ENCODE data around the gene IL6ST. TPM values are rescaled to one million over a fixed set of nuclear protein-coding genes. Genes with fewer than 3 reads are reported as not detected.
"Not testable (repeated sequence)": the region's sequence is repeated elsewhere in the genome, so short reads cannot be mapped to it uniquely, and the experiment has no call there.

Gene IL6ST
- total RNA-seq, 2 experiments from 2014 or later = 93.4 to 103 TPM

DNA sequence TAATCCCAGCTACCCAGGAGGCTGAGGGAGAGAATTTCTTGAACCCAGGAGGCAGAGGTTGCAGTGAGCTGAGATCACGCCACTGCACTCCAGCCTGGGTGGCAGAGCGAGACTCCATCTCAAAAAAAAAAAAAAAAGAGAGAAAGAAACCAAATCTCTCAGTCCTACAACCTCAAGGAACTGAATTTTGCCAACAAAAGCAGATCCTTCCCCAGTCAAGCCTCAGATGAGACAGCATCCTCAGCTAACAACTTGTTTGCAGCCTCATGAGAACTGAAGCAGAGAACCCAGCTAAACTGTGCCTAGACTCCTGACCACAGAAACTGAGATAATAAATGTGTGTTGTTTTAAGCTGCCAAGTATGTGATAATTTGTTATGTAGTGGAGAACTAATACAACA is 7.5 kb upstream of the IL6ST start:
- Mint-ChIP-seq H3K9me3 (peaks cover 5% of the 10 kb centered on the region), H3K36me3 (ENCODE audit: low read depth) (peaks cover 2% of the 10 kb centered on the region), H3K4me3 (no peak overlapping the region), H3K4me1 (ENCODE audit: low read depth) (peaks cover 39% of the 10 kb centered on the region), H3K27ac (no peak overlapping the region), H3K27me3 (ENCODE audit: low read depth) (no peaks in the 10 kb centered on the region)
- intact Hi-C loops (cut with micrococcal nuclease) = no loop called here
- DNase-seq = no peak
- CTCF ChIA-PET = interaction anchor here (1.0 to 1.5 kb wide), 3 partner anchors 18 to 25 kb away, joined by 3 to 6 read pairs (median 3); no protein-coding TSS in a partner anchor

DNA sequence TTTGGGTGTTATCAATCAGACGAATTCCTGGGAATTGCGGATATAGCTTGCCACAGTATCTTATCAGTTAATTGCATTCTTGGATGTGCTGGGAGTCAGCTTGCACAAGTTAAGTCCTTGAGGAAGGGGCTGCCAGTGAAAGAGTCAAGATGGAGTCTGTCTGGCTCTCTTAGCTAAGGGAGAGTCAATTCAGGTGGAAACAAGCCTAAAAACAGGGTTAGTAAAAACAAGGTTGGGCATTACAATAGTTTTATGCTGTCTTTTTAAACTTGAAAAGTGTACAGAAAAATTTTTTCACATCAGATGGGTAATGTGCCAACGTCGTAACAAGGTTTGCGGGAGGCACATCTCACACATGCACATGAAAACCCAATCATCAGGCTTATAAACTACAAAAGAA is 5.5 kb upstream of the IL6ST start:
- H3K9me3 Mint-ChIP-seq; H3K27me3 Mint-ChIP-seq (ENCODE audit: low read depth); H3K4me3 Mint-ChIP-seq; intact Hi-C loops (cut with micrococcal nuclease); DNase-seq; H3K27ac Mint-ChIP-seq; H3K36me3 Mint-ChIP-seq (ENCODE audit: low read depth): not testable (repeated sequence)
- CTCF ChIA-PET = interaction anchor here (1.9 kb wide), 1 partner anchor 11 kb away, joined by 4 read pairs; no protein-coding TSS in a partner anchor
- H3K4me1 Mint-ChIP-seq (ENCODE audit: low read depth) = peaks cover 37% of the 10 kb centered on the region

DNA sequence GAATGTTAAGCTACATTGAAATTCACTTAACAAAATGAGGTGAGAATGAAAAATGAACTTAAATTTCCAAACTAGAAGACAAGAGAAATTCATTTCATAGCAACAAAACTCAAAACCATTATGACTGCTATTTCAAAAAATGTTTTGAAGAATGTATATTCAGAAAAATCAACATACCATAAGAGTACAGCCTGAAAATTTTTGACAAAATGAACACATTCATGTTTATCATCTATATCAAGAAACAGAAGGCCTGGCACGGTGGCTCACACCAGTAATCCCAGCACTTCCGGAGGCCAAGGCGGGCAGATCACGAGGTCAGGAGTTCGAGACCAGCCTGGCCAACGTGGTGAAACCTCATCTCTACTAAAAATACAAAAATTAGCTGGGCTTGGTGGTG is 4.2 kb upstream of the IL6ST start:
- no peak for DNase-seq
- CTCF ChIA-PET = interaction anchor here (0.6 kb wide), 1 partner anchor 167 kb away, joined by 3 read pairs; no protein-coding TSS in a partner anchor
- no peak overlapping the region for H3K27ac Mint-ChIP-seq
- H3K9me3 Mint-ChIP-seq = peaks cover 5% of the 10 kb centered on the region
- H3K4me1 Mint-ChIP-seq (ENCODE audit: low read depth) = peaks cover 30% of the 10 kb centered on the region
- intact Hi-C loops (cut with micrococcal nuclease) = loop anchor here (10.0 kb wide), 1 partner anchor 326 kb away; no protein-coding TSS in a partner anchor
- no peaks in the 10 kb centered on the region for H3K27me3 Mint-ChIP-seq (ENCODE audit: low read depth)
- H3K36me3 Mint-ChIP-seq (ENCODE audit: low read depth) = peaks cover 7% of the 10 kb centered on the region
- no peak overlapping the region for H3K4me3 Mint-ChIP-seq

GRCh38 chr5:55997742-55998351 is 3.1 kb upstream of the IL6ST start:
- H3K4me3 Mint-ChIP-seq = no peak overlapping the region
- peak; percentile 55 for DNase-seq
- no peaks in the 10 kb centered on the region for H3K27me3 Mint-ChIP-seq (ENCODE audit: low read depth)
- peaks cover 14% of the 10 kb centered on the region for H3K36me3 Mint-ChIP-seq (ENCODE audit: low read depth)
- H3K9me3 Mint-ChIP-seq = peaks cover 5% of the 10 kb centered on the region
- H3K27ac Mint-ChIP-seq = peak overlapping the region; percentile 14
- H3K4me1 Mint-ChIP-seq (ENCODE audit: low read depth) = peaks cover 25% of the 10 kb centered on the region
- intact Hi-C loops (cut with micrococcal nuclease) = loop anchor here (1.0 to 10.0 kb wide), 2 partner anchors 14 to 327 kb away; no protein-coding TSS in a partner anchor
- CTCF ChIA-PET = interaction anchor here (0.5 to 0.6 kb wide), 2 partner anchors 147 to 654 kb away, joined by 3 read pairs; no protein-coding TSS in a partner anchor

DNA sequence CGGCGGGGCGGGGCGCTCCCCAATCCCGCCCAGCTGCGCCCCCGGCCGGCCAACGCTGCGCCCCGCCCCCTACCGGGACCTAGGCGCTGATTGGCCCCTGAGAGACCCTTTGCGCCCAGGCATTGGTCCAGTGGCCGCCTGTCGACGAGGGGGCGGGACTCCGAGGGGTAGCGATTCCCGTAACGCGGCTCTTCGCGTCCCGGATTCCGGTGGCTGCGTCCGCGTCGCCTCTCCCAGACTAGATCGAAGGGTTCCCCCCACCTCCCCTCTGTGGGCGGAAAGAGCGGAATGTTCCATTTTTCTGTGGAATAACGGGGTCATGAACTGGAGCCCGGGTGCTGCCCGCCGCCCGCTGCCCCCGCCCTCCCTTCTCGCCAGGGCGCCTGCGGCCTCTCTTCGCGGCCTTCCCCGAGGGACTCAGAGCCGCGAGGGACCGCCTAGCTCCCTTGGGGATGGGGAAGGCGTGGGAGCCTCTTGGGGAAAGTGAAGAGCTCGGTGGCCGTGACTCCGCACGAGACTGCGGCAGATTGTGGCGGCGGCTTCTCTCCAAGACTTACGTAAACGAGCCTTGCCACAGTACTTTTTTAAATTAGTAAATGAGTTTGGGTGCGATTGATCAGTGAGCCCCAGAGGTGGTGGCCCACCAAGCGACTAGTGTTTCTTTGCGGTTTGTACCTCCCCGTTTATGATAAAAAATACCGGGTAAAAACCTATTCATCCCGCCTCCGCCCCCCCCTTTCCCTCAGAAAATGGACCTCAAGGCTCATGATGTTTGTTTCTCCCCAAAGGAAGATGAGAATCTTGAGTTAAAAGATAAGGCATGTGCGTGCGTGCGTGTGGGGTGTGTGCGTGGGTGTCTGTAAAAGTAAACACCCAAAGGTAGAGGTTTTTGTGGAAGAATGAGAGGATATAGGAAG is 493 bp upstream of the IL6ST start:
- peaks cover 48% of the 10 kb centered on the region for H3K4me1 Mint-ChIP-seq (ENCODE audit: low read depth)
- peak overlapping the region; percentile 100 for H3K27ac Mint-ChIP-seq
- intact Hi-C loops (cut with micrococcal nuclease) = loop anchor here (1.0 to 10.0 kb wide), 12 partner anchors 17 to 1178 kb away; no protein-coding TSS in a partner anchor
- CTCF ChIA-PET = interaction anchor here (0.7 to 1.6 kb wide), 5 partner anchors 13 to 548 kb away, joined by 3 to 5 read pairs (median 4); no protein-coding TSS in a partner anchor
- no peaks in the 10 kb centered on the region for H3K27me3 Mint-ChIP-seq (ENCODE audit: low read depth)
- H3K36me3 Mint-ChIP-seq (ENCODE audit: low read depth) = peaks cover 31% of the 10 kb centered on the region
- peak; percentile 97 for DNase-seq
- peak overlapping the region; percentile 100 for H3K4me3 Mint-ChIP-seq
- H3K9me3 Mint-ChIP-seq = peaks cover 2% of the 10 kb centered on the region

DNA sequence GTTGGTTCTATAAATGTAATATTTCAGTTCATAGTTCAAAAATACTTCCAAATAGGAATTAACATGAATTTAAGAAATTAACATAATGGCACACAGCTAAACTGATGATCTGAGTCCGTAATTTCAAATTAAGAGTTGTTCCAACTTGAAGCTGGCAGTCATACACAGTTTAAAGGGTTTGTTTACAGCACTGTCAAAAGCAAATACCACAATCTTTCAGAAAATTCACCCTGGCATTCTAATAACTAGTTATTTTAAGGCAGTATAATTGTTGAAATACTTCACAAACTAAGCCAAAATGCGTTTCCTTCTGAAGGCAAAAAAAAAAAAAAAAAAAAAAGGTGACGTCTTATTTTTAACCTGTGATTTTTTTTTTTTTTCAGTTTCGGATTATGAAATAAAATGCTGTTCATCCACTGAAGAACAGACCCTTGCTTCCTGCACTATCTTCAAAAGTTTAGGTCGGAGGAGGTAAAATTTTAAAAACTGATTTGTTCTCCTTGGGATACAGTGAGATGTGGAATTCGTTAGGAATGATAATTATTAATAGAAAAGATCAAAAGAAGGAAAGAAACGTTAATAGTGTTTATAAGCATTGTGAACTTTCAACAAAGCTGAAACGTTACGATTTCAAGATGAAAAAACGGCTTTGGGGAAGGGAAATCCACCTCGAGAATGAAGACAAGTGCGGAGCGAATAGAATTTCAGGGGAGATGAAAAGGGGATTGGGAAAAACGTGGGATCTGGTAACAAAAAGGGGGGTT is 850 bp downstream of the IL6ST start:
- intact Hi-C loops (cut with micrococcal nuclease) = loop anchor here (1.0 to 10.0 kb wide), 3 partner anchors 155 to 1179 kb away; no protein-coding TSS in a partner anchor
- Mint-ChIP-seq H3K36me3 (ENCODE audit: low read depth) (peaks cover 34% of the 10 kb centered on the region), H3K4me1 (ENCODE audit: low read depth) (peaks cover 61% of the 10 kb centered on the region), H3K4me3 (peak overlapping the region; percentile 100), H3K9me3 (peaks cover 2% of the 10 kb centered on the region), H3K27me3 (ENCODE audit: low read depth) (no peaks in the 10 kb centered on the region), H3K27ac (peak overlapping the region; percentile 100)
- CTCF ChIA-PET = interaction anchor here (0.9 kb wide), 1 partner anchor 15 kb away, joined by 5 read pairs; no protein-coding TSS in a partner anchor
- DNase-seq = no peak

DNA sequence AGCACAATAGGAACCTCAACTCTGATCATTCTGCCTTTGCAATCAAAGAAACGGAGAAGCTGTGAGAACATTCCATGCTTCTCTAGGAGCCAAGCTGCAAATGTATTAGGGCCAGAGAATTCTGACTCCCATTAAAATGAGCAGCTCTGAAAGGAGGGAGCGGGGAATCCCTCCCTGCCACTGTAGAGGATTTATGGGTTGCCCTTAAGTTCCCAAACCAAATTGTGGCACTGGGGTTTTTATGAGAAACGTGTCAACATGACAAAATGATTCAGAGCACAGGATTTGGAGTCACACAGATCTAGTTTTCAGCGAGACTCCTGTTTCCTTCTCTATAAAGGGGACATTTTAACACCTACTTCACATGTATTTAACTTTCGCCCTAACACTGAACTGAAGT is 1.8 kb downstream of the IL6ST start:
- CTCF ChIA-PET = interaction anchor here (0.7 to 1.2 kb wide), 4 partner anchors 10 to 75 kb away, joined by 3 read pairs; no protein-coding TSS in a partner anchor
- DNase-seq = peak; percentile 55
- intact Hi-C loops (cut with micrococcal nuclease) = loop anchor here (10.0 kb wide), 1 partner anchor 332 kb away; no protein-coding TSS in a partner anchor
- Mint-ChIP-seq H3K4me3 (peak overlapping the region; percentile 100), H3K9me3 (peaks cover 2% of the 10 kb centered on the region), H3K36me3 (ENCODE audit: low read depth) (peaks cover 39% of the 10 kb centered on the region), H3K4me1 (ENCODE audit: low read depth) (peaks cover 63% of the 10 kb centered on the region), H3K27me3 (ENCODE audit: low read depth) (no peaks in the 10 kb centered on the region), H3K27ac (peak overlapping the region; percentile 100)

GRCh38 chr5:55991768-55992486 is 2.8 kb downstream of the IL6ST start:
- Mint-ChIP-seq H3K4me3 (peak overlapping the region; percentile 100), H3K36me3 (ENCODE audit: low read depth) (peaks cover 46% of the 10 kb centered on the region), H3K27me3 (ENCODE audit: low read depth) (no peaks in the 10 kb centered on the region), H3K27ac (peak overlapping the region; percentile 100), H3K4me1 (ENCODE audit: low read depth) (peaks cover 66% of the 10 kb centered on the region), H3K9me3 (peaks cover 2% of the 10 kb centered on the region)
- intact Hi-C loops (cut with micrococcal nuclease) = loop anchor here (10.0 kb wide), 1 partner anchor 333 kb away; no protein-coding TSS in a partner anchor
- no peak for DNase-seq
- CTCF ChIA-PET = interaction anchor here (0.6 to 1.2 kb wide), 11 partner anchors 9 to 209 kb away, joined by 3 to 4 read pairs (median 3); no protein-coding TSS in a partner anchor

GRCh38 chr5:55990895-55991294 is 3.9 kb downstream of the IL6ST start:
- not testable (repeated sequence) for H3K27me3 Mint-ChIP-seq (ENCODE audit: low read depth); DNase-seq; H3K9me3 Mint-ChIP-seq
- Mint-ChIP-seq H3K4me3 (peak overlapping the region; percentile 100), H3K4me1 (ENCODE audit: low read depth) (peaks cover 67% of the 10 kb centered on the region), H3K27ac (peak overlapping the region; percentile 100), H3K36me3 (ENCODE audit: low read depth) (peaks cover 55% of the 10 kb centered on the region)
- intact Hi-C loops (cut with micrococcal nuclease) = loop anchor here (10.0 kb wide), 1 partner anchor 334 kb away; no protein-coding TSS in a partner anchor
- CTCF ChIA-PET = interaction anchor here (0.6 to 1.0 kb wide), 7 partner anchors 8 to 210 kb away, joined by 3 to 4 read pairs (median 3); no protein-coding TSS in a partner anchor

DNA sequence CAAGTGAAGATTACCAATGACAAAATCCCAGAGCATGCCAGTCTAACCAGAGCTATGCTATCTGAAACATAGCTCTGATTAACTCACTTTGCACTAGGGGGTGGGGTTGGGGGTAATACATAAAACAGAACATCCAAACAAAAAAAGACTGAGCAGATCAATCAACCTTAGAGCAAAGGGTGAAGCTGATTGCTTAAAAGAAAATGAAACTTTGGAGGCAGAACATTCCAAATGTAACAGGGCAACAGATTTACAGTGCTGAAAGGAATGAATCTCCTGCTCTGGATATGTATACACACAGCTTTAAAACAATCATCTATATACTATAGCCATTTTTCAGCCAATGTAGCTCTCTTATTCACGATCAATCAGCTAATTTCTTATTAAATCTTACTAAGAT is 4.9 kb downstream of the IL6ST start:
- Mint-ChIP-seq H3K4me3 (peak overlapping the region; percentile 100), H3K4me1 (ENCODE audit: low read depth) (peaks cover 73% of the 10 kb centered on the region), H3K9me3 (peaks cover 4% of the 10 kb centered on the region), H3K27ac (peak overlapping the region; percentile 82), H3K27me3 (ENCODE audit: low read depth) (no peaks in the 10 kb centered on the region), H3K36me3 (ENCODE audit: low read depth) (peaks cover 62% of the 10 kb centered on the region)
- intact Hi-C loops (cut with micrococcal nuclease) = loop anchor here (5.0 to 10.0 kb wide), 2 partner anchors 335 to 827 kb away; partner anchors contain the start of gene MAP3K1
- DNase-seq = no peak
- CTCF ChIA-PET = interaction anchor here (0.6 to 2.2 kb wide), 6 partner anchors 10 to 211 kb away, joined by 3 to 6 read pairs (median 4); no protein-coding TSS in a partner anchor
